ENCODE results near the gene ELFN2.

- no peak for TF ChIP-seq CTCF (IDR thresholded peaks at IDR 0.05; ENCODE audit: borderline replicate concordance, extremely low read depth, low read length, poor library complexity, severe bottlenecking)
- TF ChIP-seq EZH2 (IDR thresholded peaks at IDR 0.05; ENCODE audit: borderline replicate concordance, low read depth, low read length, severe bottlenecking), result no peak
These were observed 13.6 kb upstream of the ELFN2 start for GRCh38 chr22:37440875-37441274.
